Gastrocnemius medialis (tissue), 4 donors: ENCODE results near the gene STK38.

Experiments used
- POLR2A ChIP-seq, 2 donors: fragments of 450-650 bp; IDR thresholded peaks; one replicate each; pipeline ENCODE4 v1.6.1; 2017; ENCODE audit warnings: antibody characterized with exemption in 2 of 2, mild to moderate bottlenecking in 2 of 2, moderate library complexity in 2 of 2
- TF ChIP-seq, protein P1 (sequence below), 5 experiments: fragments of 450-650 bp in 3 of 5; fragments of 200-600 bp in 2 of 5; sonication (generic) in 2 of 5; IDR thresholded peaks in 4 of 5; conservative IDR thresholded peaks in 1 of 5; 1 replicate in 4 of 5; 2 replicates in 1 of 5; pipeline ENCODE4 v1.5.1; 2016 to 2019; ENCODE audit warnings: antibody characterized with exemption in 5 of 5, mild to moderate bottlenecking in 3 of 5, moderate library complexity in 3 of 5

DNA sequence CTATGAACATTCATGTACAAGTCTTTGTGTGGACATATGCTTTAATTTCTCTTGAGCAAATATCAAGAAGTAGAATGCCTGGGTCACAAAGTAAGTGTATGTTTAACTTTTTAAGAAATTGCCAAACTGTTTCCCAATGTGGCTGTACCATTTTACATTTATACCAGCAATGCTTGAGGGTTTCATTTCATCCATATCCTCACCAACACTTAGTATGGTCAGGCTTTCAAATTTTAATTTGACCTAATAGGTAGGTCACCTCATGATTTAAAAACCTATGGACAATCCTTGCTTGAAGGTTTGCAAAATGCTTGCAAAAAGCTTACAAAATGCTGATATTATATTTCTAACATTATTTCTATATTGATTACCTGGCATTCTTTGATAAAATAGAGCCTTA lies 27.4 kb upstream of the STK38 start:
- TF ChIP-seq, protein P1, sequence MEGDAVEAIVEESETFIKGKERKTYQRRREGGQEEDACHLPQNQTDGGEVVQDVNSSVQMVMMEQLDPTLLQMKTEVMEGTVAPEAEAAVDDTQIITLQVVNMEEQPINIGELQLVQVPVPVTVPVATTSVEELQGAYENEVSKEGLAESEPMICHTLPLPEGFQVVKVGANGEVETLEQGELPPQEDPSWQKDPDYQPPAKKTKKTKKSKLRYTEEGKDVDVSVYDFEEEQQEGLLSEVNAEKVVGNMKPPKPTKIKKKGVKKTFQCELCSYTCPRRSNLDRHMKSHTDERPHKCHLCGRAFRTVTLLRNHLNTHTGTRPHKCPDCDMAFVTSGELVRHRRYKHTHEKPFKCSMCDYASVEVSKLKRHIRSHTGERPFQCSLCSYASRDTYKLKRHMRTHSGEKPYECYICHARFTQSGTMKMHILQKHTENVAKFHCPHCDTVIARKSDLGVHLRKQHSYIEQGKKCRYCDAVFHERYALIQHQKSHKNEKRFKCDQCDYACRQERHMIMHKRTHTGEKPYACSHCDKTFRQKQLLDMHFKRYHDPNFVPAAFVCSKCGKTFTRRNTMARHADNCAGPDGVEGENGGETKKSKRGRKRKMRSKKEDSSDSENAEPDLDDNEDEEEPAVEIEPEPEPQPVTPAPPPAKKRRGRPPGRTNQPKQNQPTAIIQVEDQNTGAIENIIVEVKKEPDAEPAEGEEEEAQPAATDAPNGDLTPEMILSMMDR (IDR thresholded peaks at IDR 0.05 in 4 of 5, conservative IDR thresholded peaks at IDR 0.05 in 1 of 5) = no peak
- no peak for TF ChIP-seq POLR2A (IDR thresholded peaks at IDR 0.05)
